Naive thymus-derived CD8-positive, alpha-beta T cell (primary cell): ENCODE results near the gene KRT81. TPM values are rescaled to one million over a fixed set of nuclear protein-coding genes. Genes with fewer than 3 reads are reported as not detected.
"Not testable (repeated sequence)": the region's sequence is repeated elsewhere in the genome, so short reads cannot be mapped to it uniquely, and the experiment has no call there.

Source experiments
- ATAC-seq, 2 donors: fragments of 150-1000 bp; cut with Tn5 transposase in 1 of 2; sonication (Bioruptor Pico), chemical (Tn5 transposase) in 1 of 2; 1 replicate in 1 of 2; 2 replicates in 1 of 2; pipeline ENCODE4 v1.10.0; 2021; ENCODE audit warnings: mild to moderate bottlenecking in 2 of 2, moderate library complexity in 2 of 2
- POLR2A ChIA-PET: fragments of 350-600 bp; sonication (Branson Sonifier 250); formaldehyde crosslinking; loops from one replicate; lab custom pipeline; 2021; ENCODE audit warnings: antibody characterized with exemption; lab: Charles Lee
- DNase-seq, 10 donors: peaks; one replicate each; pipeline versions ENCODE4 v3.0.0 to v3.0.0-alpha.2; 2020 to 2022
- H3K27ac Mint-ChIP-seq, 10 donors: one replicate each; pipeline ENCODE4 v1.8.0; 2020 to 2022; ENCODE audit warnings: mild to moderate bottlenecking in 10 of 10, mixed read lengths in 10 of 10, moderate library complexity in 4 of 10, inconsistent platforms in 1 of 10
- H3K27me3 Mint-ChIP-seq, 5 donors: one replicate each; pipeline ENCODE4 v1.8.0; 2021 to 2022; ENCODE audit warnings: mixed read lengths in 5 of 5
- H3K36me3 Mint-ChIP-seq, 3 donors: one replicate each; pipeline ENCODE4 v1.8.0; 2020 to 2022; ENCODE audit warnings: mixed read lengths in 3 of 3, mild to moderate bottlenecking in 2 of 3, inconsistent platforms in 1 of 3
- H3K4me1 Mint-ChIP-seq, 4 donors: one replicate each; pipeline ENCODE4 v1.8.0; 2021 to 2022; ENCODE audit warnings: mixed read lengths in 4 of 4
- H3K4me3 Mint-ChIP-seq, 10 donors: one replicate each; pipeline ENCODE4 v1.8.0; 2020 to 2022; ENCODE audit warnings: mild to moderate bottlenecking in 10 of 10, mixed read lengths in 10 of 10, moderate library complexity in 6 of 10, inconsistent platforms in 1 of 10
- H3K9me3 Mint-ChIP-seq, 9 donors: one replicate each; pipeline ENCODE4 v1.8.0; 2020 to 2022; ENCODE audit warnings: mixed read lengths in 9 of 9, mild to moderate bottlenecking in 3 of 9, inconsistent platforms in 1 of 9, moderate library complexity in 1 of 9
- polyA plus RNA-seq, 3 donors: library from polyadenylated mRNA; unstranded; fragments of 300-500 nt; fragmentation: Illumina TruSeq; gene quantifications; one replicate each; pipeline ENCODE4 v1.2.3, GENCODE V29; 2021
- total RNA-seq, 8 experiments: library from RNA in 2 of 8; stranded (reverse) in 2 of 8; gene quantifications; one replicate each; pipeline ENCODE4 v1.2.3 and lab custom pipeline; 2021 to 2026

KRT81 gene
- total and polyA plus RNA-seq, 5 experiments from 2014 or later: not detected

DNA sequence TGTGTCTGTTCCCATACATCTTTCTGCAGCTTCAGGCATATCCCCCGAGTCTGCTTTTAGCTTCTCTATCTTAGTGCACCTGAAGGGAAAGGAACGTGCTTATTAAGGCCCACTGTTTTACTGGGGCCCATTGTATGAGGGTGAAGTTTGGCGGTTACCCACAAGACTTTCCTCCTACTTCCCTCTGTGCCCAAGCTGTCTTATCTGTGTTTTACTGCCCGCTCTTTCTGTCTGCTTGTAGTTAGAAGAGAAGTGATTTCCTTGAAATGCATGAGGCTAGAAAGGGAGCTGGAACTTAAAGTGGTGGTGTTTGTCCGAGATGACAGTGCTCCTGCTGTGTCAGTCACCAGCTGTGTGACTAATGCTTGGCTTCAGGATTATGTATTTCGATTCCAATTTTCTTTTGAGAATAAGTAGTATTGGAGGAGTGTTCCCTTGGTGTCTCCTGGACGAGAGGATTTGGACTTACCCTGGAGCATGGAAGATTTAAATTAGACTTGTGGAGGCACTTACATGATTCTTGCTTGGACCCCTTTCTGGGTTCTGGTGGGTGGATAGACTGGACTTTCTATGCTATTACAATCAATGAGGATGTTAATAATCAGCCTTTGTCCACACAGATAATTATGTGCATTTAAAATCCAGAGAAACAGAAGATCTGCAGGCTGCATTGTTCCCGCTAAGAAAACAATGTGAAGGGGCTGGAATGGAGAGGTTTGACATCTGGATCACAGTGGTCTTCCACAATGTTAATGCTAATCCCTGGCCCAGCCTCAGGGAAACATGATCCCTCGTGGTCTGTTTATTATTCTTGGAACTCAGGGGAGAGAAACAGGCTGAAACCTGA is 30.8 kb downstream of the KRT81 start:
- Mint-ChIP-seq H3K4me1 (peaks cover 10 to 17% (median 14%) of the 10 kb centered on the region in 4 donors), H3K27me3 (peaks cover 26 to 64% (median 55%) of the 10 kb centered on the region in 5 donors), H3K4me3 (peak overlapping the region in 1 of 10 donors; percentile 18), H3K9me3 (no peaks in the 10 kb centered on the region), H3K36me3 (no peaks in the 10 kb centered on the region), H3K27ac (no peak overlapping the region)
- POLR2A ChIA-PET: no interaction called here
- no peak for ATAC-seq
- DNase-seq: no peak

DNA sequence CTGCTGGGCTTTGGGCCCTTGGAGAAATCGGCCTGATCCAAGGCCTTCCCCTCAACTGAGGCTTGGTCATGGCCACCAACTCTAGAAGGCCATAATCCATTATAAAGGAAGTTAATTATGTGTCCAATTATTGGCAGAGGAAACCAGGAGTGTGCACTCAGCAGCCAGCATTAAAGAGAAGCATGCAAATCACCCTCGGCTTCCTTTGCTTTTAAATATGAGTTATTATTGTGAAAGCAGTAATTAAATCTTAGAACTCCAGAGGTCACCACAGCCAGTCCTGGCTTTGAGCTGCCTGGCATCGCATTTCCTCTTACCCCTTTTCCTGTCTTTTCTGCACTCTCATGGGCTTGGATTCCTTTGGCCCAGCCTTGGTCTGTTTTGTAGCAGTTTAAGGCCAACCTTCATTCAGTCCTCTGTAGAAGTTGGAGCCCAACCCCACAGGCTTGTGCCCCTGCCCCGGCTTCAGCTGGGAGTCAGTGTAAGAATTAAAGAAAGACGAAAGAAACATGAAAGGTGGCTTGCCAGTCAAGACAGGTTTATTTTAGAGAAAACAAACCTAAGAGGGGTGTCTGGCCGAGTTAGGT is 31.6 kb downstream of the KRT81 start:
- DNase-seq (no peak), ATAC-seq (no peak)
- Mint-ChIP-seq H3K27me3 (peaks cover 33 to 71% (median 60%) of the 10 kb centered on the region in 5 donors), H3K9me3 (no peaks in the 10 kb centered on the region), H3K4me1 (peaks cover 10 to 17% (median 14%) of the 10 kb centered on the region in 4 donors), H3K36me3 (no peaks in the 10 kb centered on the region), H3K27ac (no peak overlapping the region), H3K4me3 (peak overlapping the region in 1 of 10 donors; percentile 3)
- POLR2A ChIA-PET: no interaction called here

DNA sequence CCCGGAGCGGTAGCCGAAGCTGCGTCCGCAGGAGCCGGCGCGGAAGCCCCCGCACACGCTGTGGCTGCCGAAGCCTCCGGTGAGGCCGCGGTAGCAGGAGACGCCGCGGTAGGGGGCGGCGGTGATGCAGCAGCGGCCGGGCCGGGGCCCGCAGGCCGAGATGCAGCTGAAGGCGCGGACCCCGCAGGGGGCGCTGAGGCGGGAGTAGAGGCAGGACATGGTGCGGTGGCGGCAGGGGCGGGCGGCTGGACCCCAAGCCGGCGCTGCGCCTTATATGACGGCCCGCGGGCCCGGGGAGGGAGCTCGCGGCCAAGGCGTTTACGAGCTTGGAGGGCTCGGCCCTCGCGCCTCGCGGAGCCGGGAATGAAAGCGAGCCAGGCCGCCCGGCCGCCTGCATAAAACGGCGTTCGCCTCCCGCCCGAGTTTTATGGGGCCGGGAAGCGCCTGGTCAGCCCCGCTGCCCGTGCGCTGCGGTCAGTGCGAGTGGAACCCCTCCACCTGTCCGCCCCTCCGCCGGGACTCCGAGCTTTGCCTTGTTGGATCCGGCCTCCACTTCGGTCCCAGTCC is 32.9 kb downstream of the KRT81 start:
- Mint-ChIP-seq H3K4me3 (peak overlapping the region in 3 of 10 donors; percentile 27 to 46 (median 41)), H3K27me3 (peaks cover 35 to 72% (median 60%) of the 10 kb centered on the region in 5 donors), H3K36me3 (no peaks in the 10 kb centered on the region), H3K27ac (no peak overlapping the region), H3K9me3 (no peaks in the 10 kb centered on the region), H3K4me1 (peaks cover 10 to 17% (median 14%) of the 10 kb centered on the region in 4 donors)
- DNase-seq (no peak), ATAC-seq (peak in 1 of 2 donors; percentile 35)
- POLR2A ChIA-PET: no interaction called here

DNA sequence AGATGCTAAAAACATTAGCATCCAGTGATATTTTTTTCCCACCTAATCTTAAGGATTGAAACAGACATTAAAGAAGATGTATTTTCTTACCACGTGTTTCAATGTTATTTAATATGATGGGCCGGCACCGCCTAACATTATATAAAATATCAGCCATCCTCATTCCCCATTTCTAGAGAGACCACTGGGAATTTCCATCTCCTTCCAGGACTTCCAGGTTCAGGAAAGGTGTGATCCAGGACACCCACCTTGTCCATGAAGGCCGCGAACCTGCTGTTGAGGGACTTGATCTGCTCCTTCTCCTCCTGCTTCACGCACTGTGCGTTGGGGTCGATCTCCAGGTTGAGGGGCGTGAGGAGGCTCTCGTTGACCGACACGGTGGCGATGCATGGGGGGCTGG is 33.4 kb downstream of the KRT81 start:
- Mint-ChIP-seq H3K4me3 (peak overlapping the region in 1 of 10 donors; percentile 46), H3K27me3 (peaks cover 35 to 77% (median 60%) of the 10 kb centered on the region in 5 donors), H3K4me1 (peaks cover 10 to 17% (median 14%) of the 10 kb centered on the region in 4 donors)
- POLR2A ChIA-PET, DNase-seq, H3K36me3 Mint-ChIP-seq, ATAC-seq, H3K27ac Mint-ChIP-seq, H3K9me3 Mint-ChIP-seq: not testable (repeated sequence)

DNA sequence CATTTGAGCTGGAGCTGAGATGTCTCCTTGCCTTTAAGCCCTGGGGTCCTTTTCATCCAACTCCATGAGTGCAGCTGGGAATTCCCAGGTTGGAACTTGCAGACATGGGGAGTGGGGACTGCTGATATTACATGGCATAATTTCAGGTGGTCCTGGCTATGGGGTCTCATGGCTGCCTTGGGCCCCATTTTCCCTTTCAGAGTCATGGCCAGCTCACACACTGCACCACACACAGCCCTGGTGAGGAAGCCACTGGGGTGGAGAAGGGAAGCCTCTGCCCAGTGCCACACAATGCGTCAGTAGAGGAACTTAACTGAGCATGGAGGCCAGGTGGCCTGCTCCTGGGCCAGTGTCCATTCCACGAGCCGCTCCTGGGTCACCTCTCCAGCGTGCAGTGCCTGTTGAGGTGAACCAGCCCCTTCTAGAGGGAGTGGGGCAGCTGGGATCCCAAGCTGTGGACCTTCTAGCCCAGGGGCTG is 34.2 kb downstream of the KRT81 start:
- peaks cover 10 to 17% (median 14%) of the 10 kb centered on the region in 4 donors for H3K4me1 Mint-ChIP-seq
- H3K36me3 Mint-ChIP-seq: no peaks in the 10 kb centered on the region
- H3K27me3 Mint-ChIP-seq: peaks cover 32 to 76% (median 56%) of the 10 kb centered on the region in 5 donors
- no peaks in the 10 kb centered on the region for H3K9me3 Mint-ChIP-seq
- no peak for DNase-seq
- no peak overlapping the region for H3K4me3 Mint-ChIP-seq
- H3K27ac Mint-ChIP-seq: no peak overlapping the region
- POLR2A ChIA-PET: no interaction called here
- ATAC-seq: no peak

DNA sequence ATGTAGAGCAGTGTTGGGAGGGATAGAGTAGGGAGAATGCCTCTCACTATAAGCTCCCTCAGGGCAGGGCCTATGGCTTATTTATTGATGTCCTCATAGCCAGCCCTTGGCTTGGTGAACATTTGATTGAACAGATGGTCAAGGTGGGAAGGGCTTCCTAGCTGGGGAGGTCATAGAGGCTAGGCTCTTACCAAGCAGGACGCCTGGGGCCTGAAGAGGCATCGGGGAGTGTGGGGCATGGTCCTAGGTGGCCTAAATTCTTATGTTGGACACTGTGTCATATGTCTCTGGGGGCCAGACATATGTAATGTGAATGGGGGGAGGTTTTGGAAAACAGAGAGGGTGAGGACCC is 34.8 kb downstream of the KRT81 start:
- POLR2A ChIA-PET: no interaction called here
- peaks cover 11 to 23% (median 17%) of the 10 kb centered on the region in 4 donors for H3K4me1 Mint-ChIP-seq
- no peaks in the 10 kb centered on the region for H3K36me3 Mint-ChIP-seq
- peak overlapping the region in 1 of 10 donors; percentile 51 for H3K4me3 Mint-ChIP-seq
- peak in 1 of 10 donors; percentile 22 for DNase-seq
- peak overlapping the region in 1 of 10 donors; percentile 42 for H3K27ac Mint-ChIP-seq
- no peak for ATAC-seq
- peaks cover 30 to 70% (median 53%) of the 10 kb centered on the region in 5 donors for H3K27me3 Mint-ChIP-seq
- no peaks in the 10 kb centered on the region for H3K9me3 Mint-ChIP-seq

DNA sequence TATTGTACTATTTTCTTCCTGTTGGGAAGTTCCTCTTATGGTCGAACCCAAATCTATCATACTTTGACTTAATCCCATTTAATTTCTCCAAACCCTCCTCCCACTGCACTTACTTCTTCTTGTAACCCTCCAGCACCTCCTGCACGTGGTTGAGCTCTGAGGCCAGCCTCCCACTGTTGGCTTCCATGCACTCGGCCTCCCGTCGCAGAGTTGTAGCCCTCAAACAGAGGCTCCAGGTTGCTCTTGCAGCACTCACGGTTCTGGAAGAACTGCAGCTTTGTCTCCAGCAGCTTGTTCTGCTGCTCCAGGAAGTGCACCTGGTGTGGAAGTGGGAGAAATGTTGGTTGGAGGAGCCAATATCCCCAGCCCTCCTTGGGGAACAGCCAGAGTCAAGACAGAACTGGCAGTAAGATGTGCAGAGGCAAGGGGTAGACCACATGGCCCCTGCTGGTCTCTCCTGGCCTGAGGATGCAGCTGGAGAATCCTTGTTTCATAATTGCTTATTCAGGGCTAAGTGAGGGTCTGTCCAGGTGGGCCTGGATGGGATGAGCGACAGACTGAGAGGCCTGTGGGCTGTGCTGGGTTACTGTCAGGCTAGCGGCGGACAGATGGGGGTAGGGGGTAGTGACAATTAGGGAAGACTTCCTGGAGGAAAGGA is 35.3 kb downstream of the KRT81 start:
- Mint-ChIP-seq H3K27ac (no peak overlapping the region), H3K4me3 (no peak overlapping the region), H3K9me3 (no peaks in the 10 kb centered on the region), H3K36me3 (no peaks in the 10 kb centered on the region), H3K4me1 (peaks cover 11 to 27% (median 20%) of the 10 kb centered on the region in 4 donors), H3K27me3 (peaks cover 27 to 65% (median 52%) of the 10 kb centered on the region in 5 donors)
- DNase-seq: no peak
- POLR2A ChIA-PET: no interaction called here
- ATAC-seq: no peak

DNA sequence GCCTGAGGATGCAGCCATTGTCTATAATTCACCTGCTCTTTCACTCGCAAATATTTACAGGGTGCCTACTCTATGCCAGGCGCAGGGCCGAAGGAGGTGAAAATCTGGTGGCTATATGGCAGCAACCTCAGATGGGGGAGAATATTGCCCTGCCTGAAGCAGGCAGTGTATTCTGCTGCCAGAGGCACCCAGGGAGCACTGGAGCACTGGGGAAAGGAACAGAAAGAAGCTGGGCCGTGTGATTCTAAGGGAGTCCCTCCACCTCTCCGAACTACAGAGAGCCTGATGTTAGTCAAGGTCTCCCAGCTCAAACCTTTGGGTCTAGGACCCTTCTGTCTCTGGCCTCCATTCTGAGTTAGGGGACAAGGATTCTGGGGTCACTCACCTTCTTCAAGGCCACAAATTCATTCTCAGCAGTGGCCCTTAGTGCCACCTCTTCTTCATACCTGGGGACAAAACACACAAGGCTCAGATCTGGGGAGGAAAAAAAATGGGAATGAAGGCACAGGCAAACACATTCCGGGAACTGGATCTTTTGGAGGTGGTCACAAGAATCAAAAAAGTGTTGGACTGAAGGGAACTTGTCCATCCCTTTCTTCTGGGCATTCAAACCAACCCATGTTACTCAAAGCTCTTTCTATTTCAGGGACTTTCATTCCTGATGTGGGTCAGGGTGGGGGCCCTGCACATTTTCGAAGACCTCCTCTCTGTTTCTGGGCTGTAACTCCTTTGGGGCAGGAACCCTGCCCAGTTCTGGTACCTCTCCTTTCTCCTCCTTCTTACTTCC is 36.2 kb downstream of the KRT81 start:
- no peak for ATAC-seq
- no peaks in the 10 kb centered on the region for H3K36me3 Mint-ChIP-seq
- H3K27me3 Mint-ChIP-seq: peaks cover 25 to 65% (median 45%) of the 10 kb centered on the region in 5 donors
- POLR2A ChIA-PET: no interaction called here
- H3K9me3 Mint-ChIP-seq: no peaks in the 10 kb centered on the region
- H3K4me1 Mint-ChIP-seq: peaks cover 6 to 22% (median 15%) of the 10 kb centered on the region in 4 donors
- H3K27ac Mint-ChIP-seq: no peak overlapping the region
- H3K4me3 Mint-ChIP-seq: no peak overlapping the region
- DNase-seq: peak in 1 of 10 donors; percentile 9

DNA sequence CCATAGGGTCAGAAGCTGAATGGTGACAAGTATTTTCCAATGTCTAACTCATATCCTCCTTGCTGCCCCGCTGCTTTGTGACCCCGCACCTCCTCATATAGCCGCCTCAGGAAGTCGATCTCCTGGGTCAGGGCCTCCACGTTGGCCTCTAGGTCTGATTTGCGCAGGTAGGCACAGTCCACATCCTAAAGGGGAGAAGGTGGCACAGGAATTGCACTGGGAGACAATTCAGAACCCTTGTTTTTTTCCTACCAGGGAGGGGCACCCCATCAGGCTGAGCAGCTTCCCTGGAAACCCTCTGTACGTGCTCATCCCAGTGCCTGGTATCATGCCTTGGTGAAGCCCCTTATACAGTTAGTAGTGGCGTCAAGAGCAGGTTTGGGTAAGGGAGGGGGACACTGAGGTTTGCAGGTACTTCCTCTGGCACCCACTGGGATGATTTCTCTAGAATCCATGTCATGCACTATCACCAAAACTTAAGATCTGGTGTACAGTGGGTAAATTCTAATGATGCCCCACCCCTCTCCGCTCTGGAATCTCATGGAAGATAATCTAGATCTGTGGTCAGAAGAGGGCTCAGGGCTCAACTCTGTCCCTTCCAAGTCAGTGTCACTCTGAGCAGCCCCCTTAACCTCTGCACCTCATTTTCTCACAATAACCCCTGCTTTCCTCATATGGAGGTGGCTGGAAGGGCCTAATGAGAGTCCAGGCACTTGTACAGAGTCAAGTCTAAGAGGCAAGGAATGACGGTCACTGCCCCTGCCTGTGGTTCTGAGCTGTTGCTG is 37.0 kb downstream of the KRT81 start:
- Mint-ChIP-seq H3K4me1 (peaks cover 12 to 22% (median 17%) of the 10 kb centered on the region in 4 donors), H3K27me3 (peaks cover 32 to 66% (median 45%) of the 10 kb centered on the region in 5 donors), H3K4me3 (no peak overlapping the region), H3K36me3 (no peaks in the 10 kb centered on the region), H3K9me3 (no peaks in the 10 kb centered on the region), H3K27ac (no peak overlapping the region)
- POLR2A ChIA-PET: no interaction called here
- DNase-seq (peak in 1 of 10 donors; percentile 8), ATAC-seq (no peak)

DNA sequence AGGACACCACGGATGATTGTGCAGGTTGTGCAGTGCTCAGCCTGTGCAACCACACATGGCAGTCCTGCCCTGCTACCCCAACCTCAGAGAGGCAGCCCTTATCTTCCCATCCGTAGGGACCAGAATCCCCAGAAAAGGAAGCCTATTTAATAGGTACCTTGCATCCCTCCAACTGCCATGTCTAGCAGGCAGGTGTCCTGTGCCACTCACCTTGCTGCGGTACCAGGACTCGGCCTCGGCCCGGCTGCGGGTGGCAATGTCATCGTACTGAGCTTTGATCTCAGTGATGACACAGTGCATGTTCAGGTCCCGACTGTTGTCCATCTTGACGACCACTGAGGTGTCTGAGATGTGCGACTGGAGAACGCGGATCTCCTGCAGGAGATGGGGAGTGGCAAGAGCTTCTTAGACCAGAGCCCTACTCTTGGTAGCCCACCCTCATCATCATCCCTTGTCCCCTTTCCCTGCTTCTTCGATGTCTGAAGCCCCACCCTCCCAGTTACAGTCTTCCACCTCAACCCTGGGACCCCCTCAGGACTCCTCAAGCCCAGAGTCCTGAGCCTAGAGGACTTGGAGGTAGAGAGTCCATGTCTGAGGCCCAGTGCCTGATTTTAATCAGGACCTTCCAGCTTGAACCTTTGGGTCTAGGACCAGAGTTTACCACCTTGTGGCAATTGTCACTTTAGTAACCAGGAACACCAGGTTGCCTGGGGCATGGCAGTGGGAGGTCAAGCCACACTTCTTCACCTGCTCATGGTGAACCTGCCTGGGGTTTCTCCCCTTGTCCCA is 37.7 kb downstream of the KRT81 start:
- peak in 1 of 10 donors; percentile 27 for DNase-seq
- Mint-ChIP-seq H3K4me1 (peaks cover 11 to 17% (median 15%) of the 10 kb centered on the region in 4 donors), H3K27ac (no peak overlapping the region), H3K36me3 (no peaks in the 10 kb centered on the region), H3K4me3 (no peak overlapping the region), H3K9me3 (no peaks in the 10 kb centered on the region), H3K27me3 (peaks cover 31 to 67% (median 45%) of the 10 kb centered on the region in 5 donors)
- ATAC-seq: no peak
- POLR2A ChIA-PET: no interaction called here
